ENCODE results near the gene RIT2.
A peak's percentile ranks its signal among the peaks of the same experiment; 100 is the strongest.

Gene RIT2

DNA sequence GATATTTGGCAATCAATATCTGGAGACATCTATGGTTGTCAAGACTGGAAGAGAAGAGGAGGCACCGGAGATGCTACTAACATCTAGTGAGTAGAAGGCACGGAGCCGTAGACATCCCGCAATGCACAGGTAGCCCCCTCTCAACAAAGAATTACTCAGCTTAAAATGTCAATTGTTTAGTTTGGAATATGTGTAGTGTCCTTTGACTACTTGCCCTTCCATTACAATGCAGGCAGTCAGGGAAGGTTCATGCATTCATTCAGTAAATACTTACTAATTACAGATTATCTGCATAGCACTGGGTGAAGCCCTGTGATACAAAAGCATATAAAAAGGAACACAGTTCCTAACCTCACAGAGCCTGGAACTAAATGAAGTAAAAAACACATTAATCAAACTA, 294.0 kb downstream of the RIT2 start:
- Histone ChIP-seq H3K4me3 (ENCODE audit: insufficient read depth in 1 of 2, low read depth in 1 of 2, low read length in 2 of 2) (no peak overlapping the region), H2AFZ (ENCODE audit: low read depth, low read length) (no peak overlapping the region), H2AK5ac (ENCODE audit: low read length, severe bottlenecking) (no peak overlapping the region), H3K14ac (ENCODE audit: low read length in 2 of 2) (no peak overlapping the region), H3K4ac (ENCODE audit: low read depth in 1 of 2, low read length in 2 of 2) (no peak overlapping the region), H4K91ac (ENCODE audit: low read length) (no peak overlapping the region), H3K27me3 (ENCODE audit: control insufficient read depth in 1 of 2, insufficient read depth in 1 of 2, low read length in 2 of 2) (no peaks in the 10 kb centered on the region), H3K4me2 (ENCODE audit: low read length, poor library complexity, severe bottlenecking) (no peak overlapping the region), H3K79me1 (replicated peaks; ENCODE audit: low read length, poor library complexity, severe bottlenecking) (no peaks in the 10 kb centered on the region), H3K9ac (ENCODE audit: low read length) (no peak overlapping the region), H3K27ac (ENCODE audit: low read length, poor library complexity, severe bottlenecking) (no peak overlapping the region), H3K23ac (ENCODE audit: low read length in 2 of 2) (no peak overlapping the region), H3K9me3 (ENCODE audit: control insufficient read depth, low read length) (no peaks in the 10 kb centered on the region), H3K18ac (ENCODE audit: low read depth in 1 of 2, low read length in 2 of 2) (no peak overlapping the region), H4K8ac (ENCODE audit: low read length) (no peak overlapping the region), H3K36me3 (ENCODE audit: control insufficient read depth in 1 of 2, insufficient read depth in 2 of 2, low read depth in 1 of 2, low read length in 2 of 2) (no peaks in the 10 kb centered on the region), H3K4me1 (ENCODE audit: control insufficient read depth, insufficient read depth, low read depth, low read length) (no peaks in the 10 kb centered on the region), H2BK5ac (ENCODE audit: low read depth, low read length, poor library complexity, severe bottlenecking) (no peak overlapping the region), H2BK15ac (ENCODE audit: low read depth, poor library complexity, severe bottlenecking) (no peak overlapping the region), H2BK12ac (ENCODE audit: low read length in 2 of 2) (no peak overlapping the region), H2BK120ac (ENCODE audit: low read depth, low read length) (no peak overlapping the region)
- WGBS = 94% methylated on average over 3 of the region's 4 CpGs
- no peak for DNase-seq

- Histone ChIP-seq H2BK5ac (ENCODE audit: low read depth, low read length, poor library complexity, severe bottlenecking) (no peak overlapping the region), H3K9me3 (ENCODE audit: control insufficient read depth, low read length) (no peaks in the 10 kb centered on the region), H4K8ac (ENCODE audit: low read length) (peak overlapping the region; percentile 3), H3K27me3 (ENCODE audit: control insufficient read depth in 1 of 2, insufficient read depth in 1 of 2, low read length in 2 of 2) (no peaks in the 10 kb centered on the region), H3K36me3 (ENCODE audit: control insufficient read depth in 1 of 2, insufficient read depth in 2 of 2, low read depth in 1 of 2, low read length in 2 of 2) (no peaks in the 10 kb centered on the region), H3K23ac (ENCODE audit: low read length in 2 of 2) (no peak overlapping the region), H2AK5ac (ENCODE audit: low read length, severe bottlenecking) (no peak overlapping the region), H2BK15ac (ENCODE audit: low read depth, poor library complexity, severe bottlenecking) (no peak overlapping the region), H3K4me2 (ENCODE audit: low read length, poor library complexity, severe bottlenecking) (no peak overlapping the region), H3K14ac (ENCODE audit: low read length in 2 of 2) (no peak overlapping the region), H2BK12ac (ENCODE audit: low read length in 2 of 2) (no peak overlapping the region), H3K27ac (ENCODE audit: low read length, poor library complexity, severe bottlenecking) (no peak overlapping the region), H2BK120ac (ENCODE audit: low read depth, low read length) (no peak overlapping the region), H3K4me1 (ENCODE audit: control insufficient read depth, insufficient read depth, low read depth, low read length) (no peaks in the 10 kb centered on the region), H3K4me3 (ENCODE audit: insufficient read depth in 1 of 2, low read depth in 1 of 2, low read length in 2 of 2) (no peak overlapping the region), H3K18ac (ENCODE audit: low read depth in 1 of 2, low read length in 2 of 2) (peak overlapping the region in 1 of 2 experiments; percentile 12), H3K9ac (ENCODE audit: low read length) (no peak overlapping the region), H2AFZ (ENCODE audit: low read depth, low read length) (no peak overlapping the region), H3K4ac (ENCODE audit: low read depth in 1 of 2, low read length in 2 of 2) (peak overlapping the region in 1 of 2 experiments; percentile 59), H3K79me1 (replicated peaks; ENCODE audit: low read length, poor library complexity, severe bottlenecking) (no peaks in the 10 kb centered on the region), H4K91ac (ENCODE audit: low read length) (peak overlapping the region; percentile 39)
- 100% methylated on average over 1 of the region's 4 CpGs for WGBS
- DNase-seq = no peak
Observed at GRCh38 chr18:42814618-42815017, 300.9 kb downstream of the RIT2 start.

DNA sequence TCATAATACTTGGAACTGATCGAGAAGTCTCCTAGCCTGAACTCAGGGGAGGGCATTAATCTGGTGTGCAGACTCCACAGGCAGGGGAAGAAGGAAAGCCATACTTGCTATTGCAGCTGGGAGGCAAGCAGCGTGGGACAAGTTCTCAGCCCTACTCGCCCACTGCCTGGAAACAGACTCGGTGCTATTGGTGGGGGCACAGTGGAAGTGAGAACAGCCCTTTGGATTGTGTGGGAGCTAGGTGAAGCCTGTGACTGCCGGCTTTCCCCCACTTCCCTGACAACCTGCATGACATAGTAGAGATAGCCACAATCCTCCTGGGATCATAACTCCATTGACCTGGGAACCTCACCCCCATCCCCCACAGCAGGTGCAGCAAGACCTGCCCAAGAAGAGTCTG, 301.3 kb downstream of the RIT2 start:
- no peaks in the 10 kb centered on the region for H3K79me1 ChIP-seq (replicated peaks; ENCODE audit: low read length, poor library complexity, severe bottlenecking)
- no peak for DNase-seq
- peak overlapping the region; percentile 18 to 29 for H2BK12ac ChIP-seq (ENCODE audit: low read length in 2 of 2)
- no peaks in the 10 kb centered on the region for H3K27me3 ChIP-seq (ENCODE audit: control insufficient read depth in 1 of 2, insufficient read depth in 1 of 2, low read length in 2 of 2)
- H3K4me1 ChIP-seq (ENCODE audit: control insufficient read depth, insufficient read depth, low read depth, low read length) = no peaks in the 10 kb centered on the region
- H3K18ac ChIP-seq (ENCODE audit: low read depth in 1 of 2, low read length in 2 of 2) = peak overlapping the region in 1 of 2 experiments; percentile 37
- no peak overlapping the region for H3K27ac ChIP-seq (ENCODE audit: low read length, poor library complexity, severe bottlenecking)
- H2BK5ac ChIP-seq (ENCODE audit: low read depth, low read length, poor library complexity, severe bottlenecking) = no peak overlapping the region
- no peak overlapping the region for H3K14ac ChIP-seq (ENCODE audit: low read length in 2 of 2)
- 92% methylated on average over 5 of the region's 5 CpGs for WGBS
- H3K4me3 ChIP-seq (ENCODE audit: insufficient read depth in 1 of 2, low read depth in 1 of 2, low read length in 2 of 2) = no peak overlapping the region
- H3K4ac ChIP-seq (ENCODE audit: low read depth in 1 of 2, low read length in 2 of 2) = peak overlapping the region in 1 of 2 experiments; percentile 59
- H3K36me3 ChIP-seq (ENCODE audit: control insufficient read depth in 1 of 2, insufficient read depth in 2 of 2, low read depth in 1 of 2, low read length in 2 of 2) = no peaks in the 10 kb centered on the region
- peak overlapping the region; percentile 39 for H4K91ac ChIP-seq (ENCODE audit: low read length)
- H3K23ac ChIP-seq (ENCODE audit: low read length in 2 of 2) = no peak overlapping the region
- H2AK5ac ChIP-seq (ENCODE audit: low read length, severe bottlenecking) = no peak overlapping the region
- no peak overlapping the region for H3K9ac ChIP-seq (ENCODE audit: low read length)
- no peak overlapping the region for H2AFZ ChIP-seq (ENCODE audit: low read depth, low read length)
- H4K8ac ChIP-seq (ENCODE audit: low read length) = peak overlapping the region; percentile 3
- no peak overlapping the region for H3K4me2 ChIP-seq (ENCODE audit: low read length, poor library complexity, severe bottlenecking)
- H2BK15ac ChIP-seq (ENCODE audit: low read depth, poor library complexity, severe bottlenecking) = no peak overlapping the region
- H3K9me3 ChIP-seq (ENCODE audit: control insufficient read depth, low read length) = no peaks in the 10 kb centered on the region
- peak overlapping the region; percentile 61 for H2BK120ac ChIP-seq (ENCODE audit: low read depth, low read length)

- H3K4me3 ChIP-seq (ENCODE audit: insufficient read depth in 1 of 2, low read depth in 1 of 2, low read length in 2 of 2) = no peak overlapping the region
- no peak overlapping the region for H3K23ac ChIP-seq (ENCODE audit: low read length in 2 of 2)
- no peak overlapping the region for H3K27ac ChIP-seq (ENCODE audit: low read length, poor library complexity, severe bottlenecking)
- no peak overlapping the region for H3K4me2 ChIP-seq (ENCODE audit: low read length, poor library complexity, severe bottlenecking)
- H3K14ac ChIP-seq (ENCODE audit: low read length in 2 of 2) = no peak overlapping the region
- H2BK15ac ChIP-seq (ENCODE audit: low read depth, poor library complexity, severe bottlenecking) = no peak overlapping the region
- H3K18ac ChIP-seq (ENCODE audit: low read depth in 1 of 2, low read length in 2 of 2) = peak overlapping the region; percentile 11 to 37
- no peak overlapping the region for H4K91ac ChIP-seq (ENCODE audit: low read length)
- H3K27me3 ChIP-seq (ENCODE audit: control insufficient read depth in 1 of 2, insufficient read depth in 1 of 2, low read length in 2 of 2) = no peaks in the 10 kb centered on the region
- H2BK5ac ChIP-seq (ENCODE audit: low read depth, low read length, poor library complexity, severe bottlenecking) = no peak overlapping the region
- peak; percentile 22 for DNase-seq
- 68% methylated on average over 4 of the region's 4 CpGs for WGBS
- no peak overlapping the region for H3K4ac ChIP-seq (ENCODE audit: low read depth in 1 of 2, low read length in 2 of 2)
- H3K36me3 ChIP-seq (ENCODE audit: control insufficient read depth in 1 of 2, insufficient read depth in 2 of 2, low read depth in 1 of 2, low read length in 2 of 2) = no peaks in the 10 kb centered on the region
- H2AFZ ChIP-seq (ENCODE audit: low read depth, low read length) = no peak overlapping the region
- no peaks in the 10 kb centered on the region for H3K79me1 ChIP-seq (replicated peaks; ENCODE audit: low read length, poor library complexity, severe bottlenecking)
- no peak overlapping the region for H4K8ac ChIP-seq (ENCODE audit: low read length)
- H3K9ac ChIP-seq (ENCODE audit: low read length) = no peak overlapping the region
- H2AK5ac ChIP-seq (ENCODE audit: low read length, severe bottlenecking) = no peak overlapping the region
- H2BK120ac ChIP-seq (ENCODE audit: low read depth, low read length) = peak overlapping the region; percentile 61
- H2BK12ac ChIP-seq (ENCODE audit: low read length in 2 of 2) = peak overlapping the region in 1 of 2 experiments; percentile 18
- no peaks in the 10 kb centered on the region for H3K4me1 ChIP-seq (ENCODE audit: control insufficient read depth, insufficient read depth, low read depth, low read length)
- H3K9me3 ChIP-seq (ENCODE audit: control insufficient read depth, low read length) = no peaks in the 10 kb centered on the region
Observed at GRCh38 chr18:42813570-42813969, 301.9 kb downstream of the RIT2 start.
